NCI-H128 (cell line): ENCODE data around the gene BTNL8.
"Not testable (repeated sequence)": the region's sequence is repeated elsewhere in the genome, so short reads cannot be mapped to it uniquely, and the experiment has no call there.

ENCODE experiments used
- DNase-seq: peaks from one replicate; lab custom pipeline; 2025; ENCODE audit not compliant: unreplicated experiment; lab: John Stamatoyannopoulos, UW

BTNL8 gene

GRCh38 chr5:180874804-180875582 lies 24.0 kb upstream of the BTNL8 start:
- no peak for DNase-seq

- DNase-seq, result no peak
Observed at GRCh38 chr5:180875860-180876426, 23.0 kb upstream of the BTNL8 start.

- not testable (repeated sequence) for DNase-seq
Observed at GRCh38 chr5:180885845-180886529, 13.0 kb upstream of the BTNL8 start.

- no peak for DNase-seq
Observed at GRCh38 chr5:180889381-180889780, 9.6 kb upstream of the BTNL8 start.

- DNase-seq, result not testable (repeated sequence)
Observed at GRCh38 chr5:180895330-180895729, 3.6 kb upstream of the BTNL8 start.

GRCh38 chr5:180900178-180900577 lies 1.2 kb downstream of the BTNL8 start:
- no peak for DNase-seq

- DNase-seq, result no peak
Observed at GRCh38 chr5:180901319-180902009, 2.5 kb downstream of the BTNL8 start.

GRCh38 chr5:180908400-180908799 lies 9.4 kb downstream of the BTNL8 start:
- no peak for DNase-seq

GRCh38 chr5:180908998-180909731 lies 10.2 kb downstream of the BTNL8 start:
- DNase-seq, result no peak

- DNase-seq, result no peak
Observed at GRCh38 chr5:180909782-180910181, 10.8 kb downstream of the BTNL8 start.

- no peak for DNase-seq
Observed at GRCh38 chr5:180910182-180910581, 11.2 kb downstream of the BTNL8 start.

- DNase-seq, result no peak
Observed at GRCh38 chr5:180910735-180911134, 11.8 kb downstream of the BTNL8 start.

- DNase-seq, result no peak
Observed at GRCh38 chr5:180914646-180915045, 15.7 kb downstream of the BTNL8 start.

- DNase-seq, result no peak
Observed at GRCh38 chr5:180915924-180916323, 17.0 kb downstream of the BTNL8 start.

GRCh38 chr5:180918380-180918779 lies 19.4 kb downstream of the BTNL8 start:
- DNase-seq, result no peak

GRCh38 chr5:180920710-180921109 lies 21.8 kb downstream of the BTNL8 start:
- no peak for DNase-seq

GRCh38 chr5:180922932-180923331 lies 24.0 kb downstream of the BTNL8 start:
- no peak for DNase-seq

GRCh38 chr5:180932660-180933059 lies 33.7 kb downstream of the BTNL8 start:
- DNase-seq, result no peak

- DNase-seq, result no peak
Observed at GRCh38 chr5:180935203-180935602, 36.2 kb downstream of the BTNL8 start.

GRCh38 chr5:180938294-180938693 lies 39.3 kb downstream of the BTNL8 start:
- DNase-seq, result no peak
